HUES48 (cell line): ENCODE data around the gene GART.
A peak's percentile ranks its signal among the peaks of the same experiment; 100 is the strongest.

Source experiments
- H3K27ac ChIP-seq: one replicate; pipeline ENCODE4 v1.7.0; 2013; ENCODE audit warnings: low read depth, low read length, inconsistent platforms
- H3K27me3 ChIP-seq: 2 replicates; pipeline ENCODE4 v1.6.1; 2013; ENCODE audit warnings: mild to moderate bottlenecking, low read length; ENCODE audit not compliant: control insufficient read depth, insufficient read depth
- H3K36me3 ChIP-seq: 2 replicates; pipeline ENCODE4 v1.6.1; 2013; ENCODE audit warnings: low read length; ENCODE audit not compliant: control insufficient read depth, insufficient read depth
- H3K4me1 ChIP-seq: 2 replicates; pipeline ENCODE4 v1.6.1; 2013; ENCODE audit warnings: mild to moderate bottlenecking, low read length; ENCODE audit not compliant: control insufficient read depth, insufficient read depth
- H3K4me3 ChIP-seq: 2 replicates; pipeline ENCODE4 v1.5.1; 2013; ENCODE audit warnings: mild to moderate bottlenecking, low read depth, low read length
- H3K9ac ChIP-seq: 2 replicates; pipeline ENCODE4 v1.6.1; 2013; ENCODE audit warnings: mild to moderate bottlenecking, low read depth, low read length, moderate library complexity
- H3K9me3 ChIP-seq: 2 replicates; pipeline ENCODE4 v1.6.1; 2013; ENCODE audit warnings: low read length; ENCODE audit not compliant: control insufficient read depth, insufficient read depth

The GART gene

GRCh38 chr21:33541105-33541711 is 709 bp downstream of the GART start:
- Histone ChIP-seq H3K36me3 (peaks cover 48% of the 10 kb centered on the region), H3K4me3 (peak overlapping the region; percentile 85), H3K9me3 (no peaks in the 10 kb centered on the region), H3K27me3 (no peaks in the 10 kb centered on the region), H3K9ac (peak overlapping the region; percentile 95), H3K27ac (peak overlapping the region; percentile 99), H3K4me1 (peaks cover 15% of the 10 kb centered on the region; the same call in 1 of the 2 replicates)

- H3K27ac ChIP-seq, result no peak overlapping the region
- peaks cover 48% of the 10 kb centered on the region for H3K36me3 ChIP-seq
- peak overlapping the region; percentile 85 for H3K4me3 ChIP-seq
- H3K9ac ChIP-seq, result no peak overlapping the region
- H3K9me3 ChIP-seq, result no peaks in the 10 kb centered on the region
- H3K27me3 ChIP-seq, result no peaks in the 10 kb centered on the region
- peaks cover 15% of the 10 kb centered on the region; the same call in 1 of the 2 replicates for H3K4me1 ChIP-seq
These were observed 1.2 kb downstream of the GART start for GRCh38 chr21:33540711-33541104.

GRCh38 chr21:33539616-33540015 is 2.3 kb downstream of the GART start:
- H3K4me3 ChIP-seq, result no peak overlapping the region
- H3K27ac ChIP-seq, result no peak overlapping the region
- H3K27me3 ChIP-seq, result no peaks in the 10 kb centered on the region
- no peak overlapping the region for H3K9ac ChIP-seq
- H3K36me3 ChIP-seq, result peaks cover 58% of the 10 kb centered on the region
- peaks cover 6% of the 10 kb centered on the region; the same call in 1 of the 2 replicates for H3K4me1 ChIP-seq
- no peaks in the 10 kb centered on the region for H3K9me3 ChIP-seq

- no peak overlapping the region for H3K27ac ChIP-seq
- no peak overlapping the region for H3K4me3 ChIP-seq
- H3K9me3 ChIP-seq, result no peaks in the 10 kb centered on the region
- peaks cover 80% of the 10 kb centered on the region for H3K36me3 ChIP-seq
- H3K9ac ChIP-seq, result no peak overlapping the region
- H3K27me3 ChIP-seq, result no peaks in the 10 kb centered on the region
- H3K4me1 ChIP-seq, result peaks cover 6% of the 10 kb centered on the region; the same call in 1 of the 2 replicates
These were observed 4.7 kb downstream of the GART start for GRCh38 chr21:33537212-33537611.

- no peak overlapping the region for H3K9ac ChIP-seq
- no peak overlapping the region for H3K4me3 ChIP-seq
- H3K9me3 ChIP-seq, result no peaks in the 10 kb centered on the region
- H3K36me3 ChIP-seq, result peaks cover 97% of the 10 kb centered on the region
- H3K27ac ChIP-seq, result no peak overlapping the region
- H3K4me1 ChIP-seq, result no peaks in the 10 kb centered on the region
- H3K27me3 ChIP-seq, result no peaks in the 10 kb centered on the region
These were observed 10.9 kb downstream of the GART start for GRCh38 chr21:33531007-33531406.

GRCh38 chr21:33522953-33523349 is 19.0 kb downstream of the GART start:
- Histone ChIP-seq H3K4me1 (no peaks in the 10 kb centered on the region), H3K9me3 (no peaks in the 10 kb centered on the region), H3K27me3 (no peaks in the 10 kb centered on the region), H3K9ac (no peak overlapping the region), H3K27ac (no peak overlapping the region), H3K4me3 (no peak overlapping the region), H3K36me3 (peaks cover 89% of the 10 kb centered on the region)

- Histone ChIP-seq H3K4me3 (no peak overlapping the region), H3K27me3 (no peaks in the 10 kb centered on the region), H3K9ac (no peak overlapping the region), H3K36me3 (peaks cover 89% of the 10 kb centered on the region), H3K9me3 (no peaks in the 10 kb centered on the region), H3K27ac (no peak overlapping the region), H3K4me1 (no peaks in the 10 kb centered on the region)
These were observed 19.5 kb downstream of the GART start for GRCh38 chr21:33522297-33522952.

GRCh38 chr21:33518899-33519298 is 23.0 kb downstream of the GART start:
- Histone ChIP-seq H3K9ac (no peak overlapping the region), H3K36me3 (peaks cover 89% of the 10 kb centered on the region)

GRCh38 chr21:33514229-33514628 is 27.7 kb downstream of the GART start:
- Histone ChIP-seq H3K4me3 (no peak overlapping the region), H3K27me3 (no peaks in the 10 kb centered on the region), H3K9me3 (no peaks in the 10 kb centered on the region), H3K4me1 (no peaks in the 10 kb centered on the region), H3K27ac (no peak overlapping the region), H3K36me3 (peaks cover 97% of the 10 kb centered on the region), H3K9ac (no peak overlapping the region)

More at GRCh38 chr21:33518899-33519298, 23.0 kb downstream of the GART start:
- no peaks in the 10 kb centered on the region for H3K4me1 ChIP-seq
- H3K4me3 ChIP-seq, result no peak overlapping the region
- H3K27ac ChIP-seq, result no peak overlapping the region
- no peaks in the 10 kb centered on the region for H3K27me3 ChIP-seq
- no peaks in the 10 kb centered on the region for H3K9me3 ChIP-seq

GRCh38 chr21:33512481-33512880 is 29.4 kb downstream of the GART start:
- H3K27ac ChIP-seq, result no peak overlapping the region
- H3K9me3 ChIP-seq, result no peaks in the 10 kb centered on the region
- peaks cover 97% of the 10 kb centered on the region for H3K36me3 ChIP-seq
- H3K4me3 ChIP-seq, result no peak overlapping the region
- H3K27me3 ChIP-seq, result no peaks in the 10 kb centered on the region
- H3K9ac ChIP-seq, result no peak overlapping the region
- H3K4me1 ChIP-seq, result no peaks in the 10 kb centered on the region

GRCh38 chr21:33511639-33512038 is 30.3 kb downstream of the GART start:
- H3K9ac ChIP-seq, result no peak overlapping the region
- H3K27me3 ChIP-seq, result no peaks in the 10 kb centered on the region
- H3K27ac ChIP-seq, result no peak overlapping the region
- H3K4me1 ChIP-seq, result no peaks in the 10 kb centered on the region
- no peaks in the 10 kb centered on the region for H3K9me3 ChIP-seq
- peaks cover 97% of the 10 kb centered on the region for H3K36me3 ChIP-seq
- no peak overlapping the region for H3K4me3 ChIP-seq
